Pulmonary artery endothelial cell (primary cell): Measurements from ENCODE around the gene GOPC. TPM values are rescaled to one million over a fixed set of nuclear protein-coding genes. Genes with fewer than 3 reads are reported as not detected.
"Not testable (repeated sequence)": the region's sequence is repeated elsewhere in the genome, so short reads cannot be mapped to it uniquely, and the experiment has no call there.

ENCODE experiments used
- DNase-seq: peaks from one replicate; pipeline ENCODE4 v3.0.0-alpha.2; 2011; ENCODE audit warnings: low read depth, low spot score
- total RNA-seq: library from RNA; depleted of rRNA; stranded (reverse); fragments of >200 nt; gene quantifications from 2 replicates; pipeline ENCODE4 v1.2.3, GENCODE V29; 2014

The GOPC gene
- 27.6 and 34.6 TPM in 2 replicates for total RNA-seq

GRCh38 chr6:117602151-117602898 is at the start of gene GOPC:
Gene GOPC (minus strand): TSS chr6:117602511. CDS start chr6:117602288, 223 bp downstream.
- DNase-seq: peak; percentile 92

- DNase-seq: not testable (repeated sequence)
These were observed 49.7 kb upstream of the GOPC start for GRCh38 chr6:117651984-117652383.

DNA sequence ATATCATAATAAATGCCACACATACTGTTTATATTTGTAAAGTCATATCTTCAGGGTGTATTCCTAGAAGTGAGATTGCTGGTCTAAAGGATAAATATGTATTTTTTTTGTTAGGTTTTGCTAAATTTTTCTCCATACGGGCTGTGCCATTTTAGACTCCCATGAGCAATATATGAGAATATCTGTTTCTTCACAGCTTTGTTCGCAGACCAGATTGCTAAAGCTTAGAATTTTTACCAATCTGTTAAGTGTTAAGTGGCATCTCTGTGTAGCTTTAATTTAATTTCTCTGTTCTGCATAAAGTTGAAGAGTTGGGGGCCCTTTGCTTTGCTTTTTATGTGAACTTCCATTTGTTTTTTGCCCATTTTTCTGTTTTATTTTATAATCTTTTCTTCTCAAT is 40.7 kb upstream of the GOPC start:
- DNase-seq: no peak

GRCh38 chr6:117637770-117638169 is 35.5 kb upstream of the GOPC start:
- DNase-seq: no peak

GRCh38 chr6:117629119-117629660 is 26.9 kb upstream of the GOPC start:
- DNase-seq: no peak

GRCh38 chr6:117627533-117627932 is 25.2 kb upstream of the GOPC start:
- DNase-seq: no peak

GRCh38 chr6:117624869-117625481 is 22.7 kb upstream of the GOPC start:
- no peak for DNase-seq

DNA sequence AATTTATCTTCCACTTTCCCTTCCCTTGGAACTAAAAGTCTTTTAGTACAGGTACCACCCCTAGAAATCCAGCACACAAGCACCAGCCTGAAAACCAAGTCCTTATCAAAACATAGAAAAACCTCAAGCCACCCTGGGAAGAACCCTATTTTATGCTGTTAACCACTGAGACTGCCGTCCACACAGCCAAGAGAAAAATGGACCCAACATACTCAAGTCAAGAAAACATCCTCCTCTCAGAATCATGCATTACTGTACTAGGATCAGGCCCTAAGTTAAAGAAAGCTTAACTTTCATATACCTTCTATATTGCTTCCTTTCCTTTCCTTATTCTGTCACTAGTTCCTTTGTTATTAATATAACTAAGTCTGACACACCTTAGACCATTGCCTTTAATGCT is 16.9 kb upstream of the GOPC start:
- no peak for DNase-seq

- DNase-seq: no peak
These were observed 15.1 kb upstream of the GOPC start for GRCh38 chr6:117617210-117618035.

DNA sequence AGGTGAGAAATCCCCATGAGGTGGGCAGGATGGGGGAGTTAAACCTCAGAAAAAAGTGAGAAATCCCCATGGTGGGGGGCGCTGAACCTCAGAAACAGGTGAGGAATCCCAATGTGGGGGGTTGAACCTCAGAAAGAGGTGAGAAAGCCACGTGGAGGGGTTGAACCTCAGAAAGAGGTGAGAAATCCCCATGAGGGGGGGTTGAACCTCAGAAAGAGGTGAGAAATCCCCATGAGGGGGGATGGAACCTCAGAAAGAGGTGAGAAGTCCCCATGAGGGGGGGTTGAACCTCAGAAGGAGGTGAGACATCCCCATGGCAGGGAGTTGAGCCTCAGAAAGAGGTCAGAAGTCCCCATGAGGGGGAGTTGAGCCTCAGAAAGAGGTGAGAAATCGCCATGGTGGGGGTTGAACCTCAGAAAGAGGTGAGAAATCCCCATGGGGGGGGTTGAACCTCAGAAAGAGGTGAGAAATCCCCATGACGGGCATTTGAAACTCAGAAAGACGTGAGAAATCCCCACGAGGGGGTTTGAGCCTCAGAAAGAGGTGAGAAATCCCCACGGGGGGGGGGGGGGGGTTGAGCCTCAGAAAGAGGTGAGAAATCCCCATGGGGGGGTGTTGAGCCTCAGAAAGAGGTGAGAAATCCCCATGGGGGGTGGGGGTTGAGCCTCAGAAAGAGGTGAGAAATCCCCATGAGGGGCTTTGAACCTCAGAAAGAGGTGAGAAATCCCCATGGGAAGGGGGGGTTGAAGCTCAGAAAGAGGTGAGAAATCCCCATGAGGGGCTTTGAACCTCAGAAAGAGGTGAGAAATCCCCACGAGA is 14.3 kb upstream of the GOPC start:
- no peak for DNase-seq

GRCh38 chr6:117615750-117616390 is 13.6 kb upstream of the GOPC start:
- no peak for DNase-seq

- no peak for DNase-seq
These were observed 11.7 kb upstream of the GOPC start for GRCh38 chr6:117613920-117614560.

DNA sequence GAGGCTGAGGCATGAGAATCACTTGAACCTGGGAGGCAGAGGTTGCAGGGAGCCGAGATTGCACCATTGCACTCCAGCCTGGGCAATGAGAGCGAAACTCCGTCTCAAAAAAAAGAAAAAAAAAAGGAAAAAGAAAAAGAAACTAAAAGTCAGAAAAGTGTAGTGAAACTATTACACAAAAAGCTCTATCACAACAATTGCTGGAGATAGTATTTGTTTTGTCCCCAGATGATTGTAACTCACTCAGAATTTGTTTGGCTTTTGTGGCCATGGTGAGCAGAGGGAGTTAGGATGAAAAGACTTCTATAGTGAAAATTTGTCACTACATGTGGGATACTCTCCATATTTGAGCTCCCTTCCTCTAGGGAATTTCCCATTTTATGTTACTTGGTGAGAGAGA is 5.2 kb upstream of the GOPC start:
- DNase-seq: no peak

DNA sequence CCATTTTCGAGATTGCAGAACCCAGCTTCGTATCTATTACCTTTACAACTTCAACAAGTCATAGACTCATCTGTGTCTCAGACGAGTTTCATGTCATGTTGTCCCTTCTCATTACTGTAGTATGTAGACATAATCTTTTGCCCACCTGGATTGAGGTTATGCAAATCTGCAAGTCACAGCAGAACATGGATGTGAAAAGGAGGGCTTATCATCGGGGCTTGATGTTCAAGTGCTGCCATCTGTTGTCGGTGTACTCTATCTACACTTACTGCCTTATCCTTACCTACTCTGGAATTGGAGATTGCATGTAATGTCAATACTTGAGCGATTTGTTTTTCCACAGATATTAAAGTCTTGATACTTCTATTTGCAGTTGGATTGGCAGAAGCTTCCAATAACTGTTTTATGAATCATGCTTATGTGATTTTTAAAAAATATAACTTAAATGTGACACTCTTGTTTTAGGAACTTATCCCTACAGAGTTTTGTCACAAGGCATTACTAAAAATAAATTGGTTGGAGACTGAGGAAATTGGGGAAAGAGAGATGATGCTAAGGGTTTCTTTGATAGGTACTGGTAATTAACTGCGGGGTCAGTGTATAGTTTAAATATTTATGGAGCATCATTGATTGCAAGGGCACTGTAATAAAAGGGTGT is 3.0 kb upstream of the GOPC start:
- DNase-seq: peak; percentile 40

- no peak for DNase-seq
These were observed 1.5 kb upstream of the GOPC start for GRCh38 chr6:117603821-117604220.

- no peak for DNase-seq
These were observed 733 bp upstream of the GOPC start for GRCh38 chr6:117602899-117603588.

DNA sequence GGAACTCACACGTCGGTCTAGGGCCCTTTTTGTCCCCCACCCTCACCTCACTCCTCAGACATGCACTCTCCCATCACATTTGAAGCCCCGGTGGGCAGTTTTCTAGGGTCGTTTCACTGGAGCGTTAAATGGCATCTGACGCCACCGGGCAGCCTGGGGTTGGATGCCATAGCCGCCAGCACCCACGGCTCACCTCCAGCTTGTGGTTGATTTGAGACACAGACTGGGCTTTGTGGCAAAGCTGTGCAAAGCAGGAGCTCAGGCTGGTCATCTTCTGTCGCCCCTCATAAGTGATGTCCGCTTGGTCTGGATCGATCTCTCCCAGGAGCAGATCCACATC is 530 bp downstream of the GOPC start:
- DNase-seq: no peak

- DNase-seq: no peak
These were observed 2.1 kb downstream of the GOPC start for GRCh38 chr6:117600008-117600743.
